Breast epithelium (tissue), 3 donors: ENCODE data around the gene CD47.

ENCODE experiments used
- POLR2A ChIP-seq: fragments of 450-650 bp; IDR thresholded peaks from one replicate; pipeline ENCODE4 v1.6.1; 2016; ENCODE audit warnings: antibody characterized with exemption, mild to moderate bottlenecking, moderate library complexity
- TF ChIP-seq, protein P1 (sequence below), 3 donors: fragments of 450-650 bp; IDR thresholded peaks; one replicate each; pipeline ENCODE4 v1.5.1; 2016 to 2017; ENCODE audit warnings: antibody characterized with exemption in 3 of 3, mild to moderate bottlenecking in 3 of 3, moderate library complexity in 3 of 3

DNA sequence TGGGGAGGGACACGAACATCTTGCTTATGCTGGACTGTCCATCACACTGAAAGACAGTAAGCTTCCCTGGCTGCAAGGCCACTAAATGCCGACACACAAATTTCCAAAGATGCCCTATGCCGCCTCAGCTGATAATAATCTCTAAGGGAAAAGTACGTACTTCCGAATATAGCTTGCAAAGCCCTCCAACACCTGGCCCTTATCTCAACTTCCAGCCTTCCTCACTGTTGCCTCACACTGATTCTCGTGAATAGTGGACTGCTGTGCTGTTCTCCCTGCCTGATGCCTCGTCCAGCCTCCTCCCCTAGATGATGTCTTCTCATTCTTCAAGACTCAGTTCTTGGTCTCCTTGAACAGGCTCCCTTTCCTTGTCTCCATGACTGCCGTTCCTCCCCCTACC is 72.3 kb downstream of the CD47 start:
- TF ChIP-seq, protein P1, sequence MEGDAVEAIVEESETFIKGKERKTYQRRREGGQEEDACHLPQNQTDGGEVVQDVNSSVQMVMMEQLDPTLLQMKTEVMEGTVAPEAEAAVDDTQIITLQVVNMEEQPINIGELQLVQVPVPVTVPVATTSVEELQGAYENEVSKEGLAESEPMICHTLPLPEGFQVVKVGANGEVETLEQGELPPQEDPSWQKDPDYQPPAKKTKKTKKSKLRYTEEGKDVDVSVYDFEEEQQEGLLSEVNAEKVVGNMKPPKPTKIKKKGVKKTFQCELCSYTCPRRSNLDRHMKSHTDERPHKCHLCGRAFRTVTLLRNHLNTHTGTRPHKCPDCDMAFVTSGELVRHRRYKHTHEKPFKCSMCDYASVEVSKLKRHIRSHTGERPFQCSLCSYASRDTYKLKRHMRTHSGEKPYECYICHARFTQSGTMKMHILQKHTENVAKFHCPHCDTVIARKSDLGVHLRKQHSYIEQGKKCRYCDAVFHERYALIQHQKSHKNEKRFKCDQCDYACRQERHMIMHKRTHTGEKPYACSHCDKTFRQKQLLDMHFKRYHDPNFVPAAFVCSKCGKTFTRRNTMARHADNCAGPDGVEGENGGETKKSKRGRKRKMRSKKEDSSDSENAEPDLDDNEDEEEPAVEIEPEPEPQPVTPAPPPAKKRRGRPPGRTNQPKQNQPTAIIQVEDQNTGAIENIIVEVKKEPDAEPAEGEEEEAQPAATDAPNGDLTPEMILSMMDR (IDR thresholded peaks at IDR 0.05): no peak
- TF ChIP-seq POLR2A: no peak
